Erythroblast (primary cell): ENCODE measurements around the gene LYST.

ENCODE experiments used
- GATA1 ChIP-seq: IDR thresholded peaks from 2 replicates; pipeline ENCODE4 v1.6.1; 2011; ENCODE audit warnings: low read depth, mild to moderate bottlenecking, control low read depth, low read length, moderate library complexity
- POLR2A ChIP-seq: IDR thresholded peaks from 2 replicates; pipeline ENCODE4 v1.6.1; 2011; ENCODE audit warnings: mild to moderate bottlenecking, low read length

GRCh38 chr1:235799264-235799663 is 67.4 kb downstream of the LYST start:
- TF ChIP-seq POLR2A (no peak), GATA1 (no peak)
